NCI-H2107 treated with DMSO at 0.1 percent for 48 hours (cell line): Measurements from ENCODE around the gene RPL27A.
"Not testable (repeated sequence)": the region's sequence is repeated elsewhere in the genome, so short reads cannot be mapped to it uniquely, and the experiment has no call there.

Experiments
- DNase-seq: peaks from one replicate; lab custom pipeline; 2025; ENCODE audit not compliant: unreplicated experiment; lab: John Stamatoyannopoulos, UW

The RPL27A gene

GRCh38 chr11:8682303-8683114 lies at the start of gene RPL27A, which contains the start of gene TRIM66:
RPL27A (plus strand) TSS chr11:8682792; CDS start chr11:8682814, 22 bp downstream.
TRIM66 (minus strand) TSS chr11:8682665; CDS start chr11:8672274, 10,391 bp downstream.
- DNase-seq, result peak; percentile 79

- no peak for DNase-seq
Measured at GRCh38 chr11:8634498-8634897, 48.1 kb upstream of the RPL27A start.

- DNase-seq, result no peak
Measured at GRCh38 chr11:8636127-8636526, 46.5 kb upstream of the RPL27A start.

GRCh38 chr11:8638300-8638699 lies 44.3 kb upstream of the RPL27A start:
- no peak for DNase-seq

GRCh38 chr11:8639655-8640054 lies 42.9 kb upstream of the RPL27A start:
- DNase-seq, result no peak

GRCh38 chr11:8640267-8640906 lies 42.2 kb upstream of the RPL27A start:
- no peak for DNase-seq

DNA sequence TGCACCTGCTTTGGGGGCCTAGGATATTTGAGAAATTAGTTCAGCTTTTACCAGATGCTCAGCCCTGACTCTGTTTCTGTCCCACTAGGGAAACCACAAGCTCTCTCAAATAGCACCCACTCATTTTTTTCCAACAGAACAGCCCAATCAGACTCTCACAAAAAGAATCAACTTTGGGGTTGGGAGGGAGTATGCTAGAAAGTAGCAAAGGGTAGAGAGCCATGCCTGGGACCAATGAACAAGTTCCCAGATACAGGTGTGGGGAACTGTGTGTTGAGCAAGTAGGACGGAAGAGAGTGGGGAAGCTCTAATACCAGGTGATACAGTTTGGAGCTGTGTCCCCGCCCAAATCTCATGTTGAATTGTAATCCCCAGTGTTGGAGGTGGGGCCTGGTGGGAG lies 41.3 kb upstream of the RPL27A start:
- DNase-seq, result no peak

GRCh38 chr11:8642196-8642841 lies 40.3 kb upstream of the RPL27A start:
- no peak for DNase-seq

- DNase-seq, result no peak
Measured at GRCh38 chr11:8646873-8647272, 35.7 kb upstream of the RPL27A start.

DNA sequence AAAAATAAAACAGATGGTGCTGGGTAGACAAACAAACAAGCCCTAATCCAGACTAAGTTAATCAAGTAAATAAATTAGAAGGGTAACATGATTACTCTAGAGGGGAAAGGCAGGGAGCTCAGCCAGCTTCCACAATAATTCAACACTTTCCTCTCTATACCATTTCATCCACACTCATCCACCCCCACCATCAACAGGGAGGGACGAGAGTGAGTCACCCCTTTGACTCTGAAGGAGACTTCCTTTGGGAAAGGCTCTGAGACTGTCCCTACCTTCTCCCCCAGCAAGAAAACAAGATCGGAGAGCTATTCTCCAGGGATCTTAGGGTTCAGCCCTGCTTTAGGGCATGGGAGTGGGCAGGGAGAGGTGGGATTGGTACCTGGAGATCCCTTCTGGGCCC lies 33.2 kb upstream of the RPL27A start:
- DNase-seq, result no peak

GRCh38 chr11:8650401-8650990 lies 32.1 kb upstream of the RPL27A start:
- no peak for DNase-seq

DNA sequence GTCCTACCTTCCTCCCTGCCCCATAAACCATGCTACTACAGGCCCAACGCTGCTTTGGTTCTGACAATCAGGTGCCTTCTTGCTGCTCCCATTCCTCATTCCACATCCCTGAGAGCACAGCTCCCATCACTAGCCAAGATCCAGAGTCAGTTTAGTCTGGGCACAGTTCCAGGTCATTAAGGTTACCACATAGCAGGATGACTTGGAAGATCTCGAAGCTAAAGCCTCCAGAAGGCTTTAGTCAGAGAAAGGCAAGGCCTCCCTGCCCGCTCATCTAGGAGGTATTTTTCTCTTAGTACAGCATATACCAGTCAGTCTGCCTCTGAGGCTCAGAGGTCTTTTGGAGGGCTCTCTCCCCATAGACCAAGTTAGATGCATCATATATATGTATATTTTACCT lies 30.5 kb upstream of the RPL27A start:
- no peak for DNase-seq

- DNase-seq, result peak; percentile 10
Measured at GRCh38 chr11:8654503-8654902, 28.1 kb upstream of the RPL27A start.

GRCh38 chr11:8656291-8656690 lies 26.3 kb upstream of the RPL27A start:
- DNase-seq, result no peak

GRCh38 chr11:8658321-8659057 lies 24.1 kb upstream of the RPL27A start:
- peak; percentile 37 for DNase-seq

GRCh38 chr11:8661001-8661795 lies 21.4 kb upstream of the RPL27A start:
- DNase-seq, result no peak

- no peak for DNase-seq
Measured at GRCh38 chr11:8665222-8665621, 17.4 kb upstream of the RPL27A start.

GRCh38 chr11:8670081-8670480 lies 12.5 kb upstream of the RPL27A start:
- DNase-seq, result not testable (repeated sequence)

DNA sequence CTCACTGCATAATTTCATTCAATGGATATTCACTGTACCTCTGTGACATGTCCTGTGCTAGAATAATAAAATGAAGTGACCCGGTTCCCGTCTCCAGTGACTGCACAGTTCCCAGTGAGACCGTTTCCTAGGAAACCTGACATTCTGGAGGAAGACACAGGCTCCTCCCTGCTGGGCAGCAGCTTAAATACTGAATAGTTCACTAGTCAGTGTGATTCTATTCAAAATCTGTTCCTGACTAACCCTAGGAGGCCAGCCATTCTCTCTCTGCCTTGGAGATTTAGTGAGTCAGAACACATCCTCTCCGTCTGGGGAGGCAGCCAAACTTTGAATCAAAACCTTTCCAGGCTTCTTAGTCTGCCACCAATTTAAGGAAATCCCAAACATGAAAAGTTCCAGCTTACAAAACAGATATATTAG lies 11.4 kb upstream of the RPL27A start:
- peak; percentile 7 for DNase-seq

DNA sequence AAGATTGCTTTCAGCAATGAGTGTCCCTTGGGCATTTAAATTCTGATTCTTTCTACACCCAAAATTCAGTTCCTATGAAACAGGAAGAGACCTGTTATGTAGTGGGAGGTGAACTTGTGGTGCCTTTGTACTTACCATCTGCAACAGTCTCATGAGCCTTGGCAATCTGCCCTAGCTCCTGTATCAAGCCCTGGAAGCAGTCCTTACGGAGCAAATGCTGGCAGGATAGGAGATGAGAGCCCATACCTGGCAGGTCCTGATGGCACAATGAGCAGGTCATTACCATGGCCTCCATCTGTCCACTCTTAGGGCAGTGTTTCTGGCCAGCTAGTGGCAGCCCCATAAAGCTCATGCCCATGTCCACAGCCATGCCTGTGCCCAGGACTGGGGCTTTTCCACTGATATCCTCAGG lies 10.9 kb upstream of the RPL27A start:
- peak; percentile 27 for DNase-seq
